Skeletal muscle tissue (tissue), 4 donors: ENCODE results near the gene HIVEP3. TPM values are rescaled to one million over a fixed set of nuclear protein-coding genes. Genes with fewer than 3 reads are reported as not detected.
A peak's percentile ranks its signal among the peaks of the same experiment; 100 is the strongest.

ENCODE experiments used
- H3K27ac ChIP-seq: one replicate; pipeline ENCODE4 v1.7.0; 2013; ENCODE audit warnings: mild to moderate bottlenecking, low read depth, low read length, inconsistent platforms
- H3K27me3 ChIP-seq, 3 donors: one replicate each; pipeline ENCODE4 v1.7.0; 2013; ENCODE audit warnings: low read length in 3 of 3; ENCODE audit not compliant: control insufficient read depth in 3 of 3, insufficient read depth in 3 of 3
- H3K36me3 ChIP-seq, 3 donors: one replicate each; pipeline ENCODE4 v1.7.0; 2013; ENCODE audit warnings: low read length in 3 of 3; ENCODE audit not compliant: control insufficient read depth in 3 of 3, insufficient read depth in 3 of 3
- H3K4me1 ChIP-seq, 3 donors: one replicate each; pipeline ENCODE4 v1.7.0; 2013; ENCODE audit warnings: low read length in 3 of 3, mild to moderate bottlenecking in 3 of 3; ENCODE audit not compliant: control insufficient read depth in 3 of 3, insufficient read depth in 3 of 3
- H3K4me3 ChIP-seq, 3 donors: one replicate each; pipeline ENCODE4 v1.7.0; 2013; ENCODE audit warnings: low read length in 3 of 3
- H3K9ac ChIP-seq, 3 donors: one replicate each; pipeline ENCODE4 v1.7.0; 2013; ENCODE audit warnings: low read length in 3 of 3, mild to moderate bottlenecking in 3 of 3, moderate library complexity in 2 of 3, low read depth in 1 of 3
- H3K9me3 ChIP-seq, 3 donors: one replicate each; pipeline ENCODE4 v1.7.0; 2013; ENCODE audit warnings: low read length in 3 of 3; ENCODE audit not compliant: control insufficient read depth in 3 of 3
- total RNA-seq: library from RNA; depleted of rRNA; stranded (reverse); fragments of >200 nt; gene quantifications from one replicate; pipeline ENCODE4 v1.2.3, GENCODE V29; 2014
- donor health status: Osteomylitis.

HIVEP3 gene
- total RNA-seq, 1 donor from 2014 or later = 0.52 TPM

GRCh38 chr1:41671116-41671755 is 247.5 kb downstream of the HIVEP3 start:
- Histone ChIP-seq H3K9ac (no peak overlapping the region), H3K9me3 (no peaks in the 10 kb centered on the region), H3K36me3 (no peaks in the 10 kb centered on the region), H3K4me3 (no peak overlapping the region), H3K4me1 (peaks cover 5 to 10% (median 5%) of the 10 kb centered on the region in 3 donors), H3K27ac (no peak overlapping the region), H3K27me3 (no peaks in the 10 kb centered on the region)

- no peaks in the 10 kb centered on the region for H3K36me3 ChIP-seq
- H3K9ac ChIP-seq = no peak overlapping the region
- H3K4me1 ChIP-seq = peaks cover 7 to 18% (median 13%) of the 10 kb centered on the region in 3 donors
- H3K4me3 ChIP-seq = no peak overlapping the region
- no peaks in the 10 kb centered on the region for H3K27me3 ChIP-seq
- no peak overlapping the region for H3K27ac ChIP-seq
- H3K9me3 ChIP-seq = no peaks in the 10 kb centered on the region
Observed at GRCh38 chr1:41670217-41670957, 248.3 kb downstream of the HIVEP3 start.

GRCh38 chr1:41668967-41669366 is 249.8 kb downstream of the HIVEP3 start:
- no peaks in the 10 kb centered on the region for H3K27me3 ChIP-seq
- no peak overlapping the region for H3K4me3 ChIP-seq
- no peaks in the 10 kb centered on the region for H3K9me3 ChIP-seq
- no peak overlapping the region for H3K9ac ChIP-seq
- peaks cover 10 to 30% (median 20%) of the 10 kb centered on the region in 3 donors for H3K4me1 ChIP-seq
- no peaks in the 10 kb centered on the region for H3K36me3 ChIP-seq
- H3K27ac ChIP-seq = no peak overlapping the region

DNA sequence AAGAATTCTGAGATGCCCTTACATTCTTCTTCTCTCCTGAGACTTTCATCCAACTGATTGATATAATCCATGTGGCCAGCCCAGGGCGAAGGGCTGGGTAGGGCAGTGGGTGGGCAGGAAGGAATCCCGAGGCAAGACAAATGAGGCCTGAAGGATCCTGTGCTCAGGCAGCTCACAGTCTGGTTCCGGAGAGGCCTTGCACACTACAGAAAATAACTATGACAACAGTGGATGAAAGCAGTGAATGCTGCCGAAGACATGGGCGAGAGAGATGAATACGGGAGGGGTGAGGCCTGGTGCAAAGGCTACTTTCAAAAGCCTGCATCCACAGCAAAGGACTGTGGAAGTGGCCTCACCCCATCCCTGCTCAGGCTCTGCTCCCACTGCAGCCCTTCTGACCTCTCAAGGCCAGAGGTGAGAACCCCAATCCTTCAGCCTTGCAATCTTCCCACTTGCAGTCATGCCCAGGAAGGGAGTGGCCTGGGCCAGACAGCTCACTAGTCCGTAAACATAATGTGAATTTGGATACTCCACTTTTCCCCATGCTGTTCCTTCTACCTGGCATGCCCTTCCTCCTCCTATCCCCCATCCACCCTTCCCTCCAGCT is 250.6 kb downstream of the HIVEP3 start:
- Histone ChIP-seq H3K27me3 (no peaks in the 10 kb centered on the region), H3K9ac (no peak overlapping the region), H3K27ac (no peak overlapping the region), H3K4me1 (peaks cover 7 to 34% (median 16%) of the 10 kb centered on the region in 3 donors), H3K4me3 (no peak overlapping the region), H3K9me3 (no peaks in the 10 kb centered on the region), H3K36me3 (no peaks in the 10 kb centered on the region)

- Histone ChIP-seq H3K27ac (no peak overlapping the region), H3K9ac (no peak overlapping the region), H3K27me3 (no peaks in the 10 kb centered on the region), H3K4me1 (peaks cover 5 to 30% (median 18%) of the 10 kb centered on the region in 3 donors), H3K4me3 (no peak overlapping the region), H3K36me3 (no peaks in the 10 kb centered on the region), H3K9me3 (no peaks in the 10 kb centered on the region)
Observed at GRCh38 chr1:41666981-41667631, 251.6 kb downstream of the HIVEP3 start.

- peak overlapping the region in 1 of 3 donors; percentile 33 for H3K9ac ChIP-seq
- H3K9me3 ChIP-seq = no peaks in the 10 kb centered on the region
- H3K4me3 ChIP-seq = no peak overlapping the region
- H3K4me1 ChIP-seq = peaks cover 11 to 36% (median 24%) of the 10 kb centered on the region in 3 donors
- H3K27me3 ChIP-seq = no peaks in the 10 kb centered on the region
- no peaks in the 10 kb centered on the region for H3K36me3 ChIP-seq
- no peak overlapping the region for H3K27ac ChIP-seq
Observed at GRCh38 chr1:41665962-41666917, 252.5 kb downstream of the HIVEP3 start.

DNA sequence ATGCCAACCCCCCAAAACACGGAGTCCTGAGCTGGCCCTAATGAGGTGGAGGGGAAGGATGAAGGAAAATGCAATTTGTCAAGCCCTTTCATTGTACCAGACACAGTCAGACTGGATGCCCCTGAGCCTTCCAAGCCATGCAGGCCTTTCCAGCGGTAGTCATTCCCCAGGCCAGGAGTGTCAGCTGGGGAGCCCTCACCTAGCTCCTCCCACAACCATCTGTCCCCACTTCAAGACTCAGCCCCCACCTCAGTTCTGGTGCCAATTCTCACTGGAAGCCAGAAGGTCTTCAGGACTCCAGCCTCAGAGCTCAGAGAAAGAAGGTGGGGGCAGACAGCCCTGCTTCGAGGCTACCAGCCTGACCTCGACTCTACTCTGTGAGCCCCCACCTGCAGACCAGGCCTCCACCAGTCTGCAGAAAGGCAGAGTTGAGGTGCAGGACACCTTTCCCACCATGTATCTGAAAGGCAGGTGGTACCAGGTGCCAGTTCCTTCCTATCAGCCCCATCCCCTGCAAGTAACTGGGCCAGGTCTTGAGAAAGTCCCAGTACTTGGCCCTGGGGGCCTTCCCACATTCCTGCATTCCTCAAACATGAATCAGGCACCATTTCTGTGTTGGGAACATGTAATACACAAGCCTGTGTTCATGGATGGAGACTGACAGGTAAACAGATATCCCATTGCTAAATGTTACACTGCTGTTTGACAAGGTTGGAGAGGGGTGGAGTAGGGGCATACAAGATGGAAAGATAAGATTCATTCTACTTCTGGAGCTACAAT is 253.7 kb downstream of the HIVEP3 start:
- Histone ChIP-seq H3K27ac (no peak overlapping the region), H3K4me1 (peaks cover 16 to 34% (median 27%) of the 10 kb centered on the region in 3 donors), H3K9ac (peak overlapping the region in 1 of 3 donors; percentile 8)

DNA sequence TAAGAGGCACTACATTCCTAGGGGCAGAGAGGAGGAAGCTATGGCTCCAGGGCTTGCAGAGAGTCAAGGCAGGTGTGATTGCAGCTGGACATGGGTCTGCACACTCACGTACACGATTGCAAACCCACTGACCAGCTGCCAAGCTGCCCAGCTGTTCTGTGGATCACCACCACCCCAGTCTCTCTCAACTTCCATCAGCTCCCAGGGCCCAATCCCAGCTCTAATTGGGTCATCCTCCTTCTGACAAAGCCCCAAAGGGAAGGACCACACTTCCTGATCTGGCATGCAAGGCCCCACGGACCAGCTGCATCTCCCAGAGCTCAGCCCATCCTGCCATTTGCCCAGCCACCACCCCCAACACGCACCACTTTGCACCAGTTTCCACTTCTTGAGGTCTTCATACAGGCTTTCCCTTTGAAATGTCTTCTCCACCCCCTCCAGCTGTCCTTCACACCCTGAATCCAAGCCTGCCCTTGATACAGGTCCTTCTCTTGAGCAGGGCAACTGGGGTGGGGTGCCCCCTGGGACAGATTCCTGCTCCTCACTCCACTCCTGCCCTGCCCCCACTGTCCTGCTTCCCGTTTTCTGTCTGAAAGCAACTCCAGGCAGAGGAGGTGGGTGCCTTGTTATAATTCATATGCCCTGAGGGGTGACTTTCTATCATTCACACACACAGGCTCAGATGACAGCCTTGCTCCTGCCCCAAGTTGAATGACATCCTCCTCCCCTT is 254.9 kb downstream of the HIVEP3 start:
- Histone ChIP-seq H3K4me1 (peaks cover 16 to 34% (median 27%) of the 10 kb centered on the region in 3 donors), H3K4me3 (no peak overlapping the region), H3K27me3 (no peaks in the 10 kb centered on the region), H3K36me3 (no peaks in the 10 kb centered on the region), H3K9me3 (no peaks in the 10 kb centered on the region), H3K27ac (peak overlapping the region; percentile 73), H3K9ac (no peak overlapping the region)

More for the DNA sequence above, 253.7 kb downstream of the HIVEP3 start:
- H3K4me3 ChIP-seq = no peak overlapping the region
- H3K36me3 ChIP-seq = no peaks in the 10 kb centered on the region
- no peaks in the 10 kb centered on the region for H3K27me3 ChIP-seq
- H3K9me3 ChIP-seq = no peaks in the 10 kb centered on the region
